ENCODE measurements around the gene TOM1L2. TPM values are rescaled to one million over a fixed set of nuclear protein-coding genes. Genes with fewer than 3 reads are reported as not detected.

TOM1L2 gene
- total RNA-seq, 1 experiment from 2014 or later = 35.5 TPM

DNA sequence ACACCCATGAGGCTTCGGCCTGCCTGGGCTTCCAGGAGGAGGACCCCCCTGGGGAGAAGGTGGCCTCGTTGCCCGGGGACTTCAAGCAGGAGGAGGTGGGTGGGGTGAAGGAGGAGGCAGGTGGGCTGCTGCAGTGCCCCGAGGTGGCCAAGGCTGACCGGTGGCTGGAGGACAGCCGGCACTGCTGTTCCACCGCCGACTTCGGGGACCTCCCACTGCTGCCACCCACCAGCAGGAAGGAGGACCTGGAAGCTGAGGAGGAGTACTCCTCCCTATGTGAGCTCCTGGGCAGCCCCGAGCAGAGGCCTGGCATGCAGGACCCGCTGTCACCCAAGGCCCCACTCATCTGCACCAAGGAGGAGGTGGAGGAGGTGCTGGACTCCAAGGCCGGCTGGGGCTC is 176.9 kb downstream of the TOM1L2 start:
- intact Hi-C loops (cut with micrococcal nuclease; ENCODE audit: unreplicated experiment) = no loop called here
- H3K4me3 ChIP-seq (ENCODE audit: low read depth, low read length) = no peak overlapping the region
- CTCF ChIA-PET = no interaction called here
- no peaks in the 10 kb centered on the region for H3K27me3 Mint-ChIP-seq (ENCODE audit: insufficient read depth, unreplicated experiment)
- TF ChIP-seq CTCF (IDR thresholded peaks at IDR 0.05; ENCODE audit: insufficient read depth in 1 of 2, low read depth in 1 of 2, low read length in 1 of 2, severe bottlenecking in 1 of 2, unreplicated experiment in 1 of 2) = no peak
- H3K27me3 ChIP-seq (replicated peaks; ENCODE audit: control insufficient read depth, insufficient read depth, low read length) = no peaks in the 10 kb centered on the region
- no peak overlapping the region for H3K27ac Mint-ChIP-seq (ENCODE audit: unreplicated experiment)
- H3K9me3 Mint-ChIP-seq (ENCODE audit: unreplicated experiment) = no peaks in the 10 kb centered on the region
- peaks cover 2% of the 10 kb centered on the region for H3K4me1 ChIP-seq
- no peaks in the 10 kb centered on the region for H3K9me3 ChIP-seq
- peaks cover 44% of the 10 kb centered on the region for H3K36me3 Mint-ChIP-seq (ENCODE audit: insufficient read depth, unreplicated experiment)
- H3K4me1 Mint-ChIP-seq (ENCODE audit: low read depth, unreplicated experiment) = peaks cover 3% of the 10 kb centered on the region
- DNase-seq = no peak
- no TSS peak for BruUV-seq (replicated peaks)
- POLR2A ChIA-PET = no interaction called here
- H3K36me3 ChIP-seq (ENCODE audit: control insufficient read depth, insufficient read depth, low read length) = peaks cover 2% of the 10 kb centered on the region; the same call in 1 of the 2 replicates
- H3K4me3 Mint-ChIP-seq (ENCODE audit: unreplicated experiment) = no peak overlapping the region

- Histone ChIP-seq H3K27me3 (replicated peaks; ENCODE audit: control insufficient read depth, insufficient read depth, low read length) (no peaks in the 10 kb centered on the region), H3K36me3 (ENCODE audit: control insufficient read depth, insufficient read depth, low read length) (peaks cover 2% of the 10 kb centered on the region; the same call in 1 of the 2 replicates), H3K4me3 (ENCODE audit: low read depth, low read length) (no peak overlapping the region), H3K4me1 (peaks cover 11% of the 10 kb centered on the region), H3K9me3 (no peaks in the 10 kb centered on the region)
- intact Hi-C loops (cut with micrococcal nuclease; ENCODE audit: unreplicated experiment) = no loop called here
- Mint-ChIP-seq H3K4me3 (ENCODE audit: unreplicated experiment) (no peak overlapping the region), H3K9me3 (ENCODE audit: unreplicated experiment) (no peaks in the 10 kb centered on the region), H3K27ac (ENCODE audit: unreplicated experiment) (no peak overlapping the region), H3K27me3 (ENCODE audit: insufficient read depth, unreplicated experiment) (no peaks in the 10 kb centered on the region), H3K36me3 (ENCODE audit: insufficient read depth, unreplicated experiment) (peaks cover 47% of the 10 kb centered on the region), H3K4me1 (ENCODE audit: low read depth, unreplicated experiment) (peaks cover 12% of the 10 kb centered on the region)
- no peak for TF ChIP-seq CTCF (IDR thresholded peaks at IDR 0.05; ENCODE audit: insufficient read depth in 1 of 2, low read depth in 1 of 2, low read length in 1 of 2, severe bottlenecking in 1 of 2, unreplicated experiment in 1 of 2)
- no TSS peak for BruUV-seq (replicated peaks)
- ChIA-PET CTCF (no interaction called here), POLR2A (no interaction called here)
- no peak for DNase-seq
Observed at GRCh38 chr17:17794382-17794781, 177.8 kb downstream of the TOM1L2 start.

Small RNA genes within 50 kb of the gene (microRNA-seq; reads per million reads assigned to microRNA genes)
- gene MIR33B (148 reads per million, percentile 73 among the genes with 10 or more reads in this experiment), gene MIR6777 (2.0 reads per million, percentile 8 among the genes with 10 or more reads in this experiment)

Other genes with a start within 250 kb of the TOM1L2 start
- 109 and 118 TPM in 2 replicates for gene SREBF1, start 135.4 kb downstream of the TOM1L2 start, total RNA-seq (2022)
- gene DRC3, start 462 bp upstream of the TOM1L2 start, total RNA-seq (2022) = 1.6 and 2.1 TPM in 2 replicates
- gene ATPAF2, start 66.8 kb upstream of the TOM1L2 start, total RNA-seq (2022) = 37.9 and 40.3 TPM in 2 replicates
- gene GID4, start 67.0 kb upstream of the TOM1L2 start, total RNA-seq (2022) = 12.7 and 14.0 TPM in 2 replicates
- gene DRG2, start 115.5 kb upstream of the TOM1L2 start, total RNA-seq (2022) = 47.9 and 54.8 TPM in 2 replicates
- 0.21 TPM in 1 of 2 replicates, not detected in the other for gene MYO15A, start 136.4 kb upstream of the TOM1L2 start, total RNA-seq (2022)
- gene ALKBH5, start 211.4 kb upstream of the TOM1L2 start, total RNA-seq (2022) = 99.0 and 101 TPM in 2 replicates